Body of pancreas (tissue), 4 donors: ENCODE results near the gene DMBT1. TPM values are rescaled to one million over a fixed set of nuclear protein-coding genes. Genes with fewer than 3 reads are reported as not detected.

ENCODE experiments used
- ATAC-seq: fragments of 150-250 bp; one replicate; pipeline ENCODE4 v1.9.1; 2016
- DNase-seq, 4 donors: peaks; one replicate each; pipeline ENCODE4 v3.0.0-alpha.2; 2019
- H3K27ac ChIP-seq, 4 donors: fragments of 200-600 bp; sonication (generic); 1 replicate in 3 of 4; 2 replicates in 1 of 4; pipeline versions ENCODE4 v1.5.1 to v1.6.1; 2016 to 2019; ENCODE audit warnings: mild to moderate bottlenecking in 1 of 4, mixed read lengths in 1 of 4, moderate library complexity in 1 of 4
- H3K27me3 ChIP-seq, 2 donors: fragments of 200-600 bp; sonication (generic); one replicate each; pipeline ENCODE4 v1.6.0; 2016; ENCODE audit warnings: mild to moderate bottlenecking in 1 of 2
- H3K36me3 ChIP-seq, 2 donors: fragments of 200-600 bp; sonication (generic); replicated peaks in 1 of 2; 2 replicates each; pipeline ENCODE4 v1.5.1; 2016; ENCODE audit warnings: low read depth in 2 of 2; ENCODE audit not compliant: insufficient read depth in 1 of 2
- H3K4me1 ChIP-seq: fragments of 200-600 bp; sonication (generic); one replicate; pipeline ENCODE4 v1.6.0; 2016
- H3K4me3 ChIP-seq, 2 donors: fragments of 200-600 bp; sonication (generic); 1 replicate in 1 of 2; 2 replicates in 1 of 2; pipeline ENCODE4 v1.5.1; 2016 to 2019
- H3K9me3 ChIP-seq, 3 donors: fragments of 200-600 bp; sonication (generic); 1 replicate in 2 of 3; 2 replicates in 1 of 3; pipeline ENCODE4 v1.5.1; 2016
- CTCF ChIP-seq, 7 experiments: fragments of 450-650 bp in 4 of 7; fragments of 200-600 bp in 3 of 7; sonication (generic) in 3 of 7; IDR thresholded peaks; one replicate each; pipeline ENCODE4 v1.5.1; 2016 to 2019; ENCODE audit warnings: antibody characterized with exemption in 7 of 7
- POLR2A ChIP-seq, 3 donors: fragments of 450-650 bp; IDR thresholded peaks; one replicate each; pipeline ENCODE4 v1.6.1; 2016; ENCODE audit warnings: antibody characterized with exemption in 3 of 3, mild to moderate bottlenecking in 2 of 3
- WGBS, 2 donors: methylation state at CpG; one replicate each; pipeline ENCODE4 v1.1.5; 2017; 5-methylcytosine and 5-hydroxymethylcytosine counted together
- intact Hi-C: fragments of 100-400 bp; cut with DNase I; formaldehyde crosslinking; loops from one replicate; pipeline ENCODE4 v1.15.1; 2023
- total RNA-seq, 2 donors: library from RNA; depleted of rRNA; stranded (reverse); fragments of >200 nt; gene quantifications; one replicate each; pipeline ENCODE4 v1.1.0, GENCODE V29; 2016

The DMBT1 gene
- total RNA-seq, 2 donors from 2014 or later: 0.26 to 0.33 TPM

GRCh38 chr10:122532601-122533296 is 27.8 kb upstream of the DMBT1 start:
- TF ChIP-seq CTCF (IDR thresholded peaks at IDR 0.05) (no peak), POLR2A (IDR thresholded peaks at IDR 0.05) (no peak)
- no peak overlapping the region for H3K27ac ChIP-seq

DNA sequence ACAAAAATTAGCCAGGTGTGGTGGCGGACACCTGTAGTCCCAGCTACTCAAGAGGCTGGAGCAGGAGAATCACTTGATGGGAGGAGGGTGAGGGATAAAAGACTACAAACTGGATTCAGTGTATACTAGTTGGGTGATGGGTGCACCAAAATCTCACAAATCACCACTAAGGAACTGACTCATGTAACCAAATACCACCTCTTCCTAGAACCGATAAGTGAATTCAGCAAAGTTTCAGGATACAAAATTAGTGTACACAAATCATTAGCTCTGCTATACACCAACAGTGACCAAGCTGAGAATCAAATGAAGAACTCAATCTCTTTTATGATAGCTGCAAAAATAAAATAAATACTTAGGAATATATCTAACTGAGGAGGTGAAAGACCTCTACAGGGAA is 23.0 kb upstream of the DMBT1 start:
- DNase-seq: no peak
- 95 to 97% methylated on average over 2 of the region's 2 CpGs for WGBS, 2 donors
- no peak overlapping the region for H3K27ac ChIP-seq
- H3K27me3 ChIP-seq: no peaks in the 10 kb centered on the region
- intact Hi-C loops: no loop called here
- H3K4me3 ChIP-seq: no peak overlapping the region
- TF ChIP-seq CTCF (IDR thresholded peaks at IDR 0.05): no peak
- no peak for TF ChIP-seq POLR2A (IDR thresholded peaks at IDR 0.05)
- peaks cover 8% of the 10 kb centered on the region for H3K4me1 ChIP-seq
- no peaks in the 10 kb centered on the region for H3K9me3 ChIP-seq
- H3K36me3 ChIP-seq: no peaks in the 10 kb centered on the region
- no peak for ATAC-seq

More at GRCh38 chr10:122532601-122533296, 27.8 kb upstream of the DMBT1 start:
- Histone ChIP-seq H3K36me3 (no peaks in the 10 kb centered on the region), H3K4me3 (no peak overlapping the region), H3K9me3 (no peaks in the 10 kb centered on the region), H3K27me3 (no peaks in the 10 kb centered on the region), H3K4me1 (peaks cover 5% of the 10 kb centered on the region)
- DNase-seq (no peak), ATAC-seq (no peak)
- 74 to 75% methylated on average over 6 of the region's 6 CpGs for WGBS, 2 donors
- intact Hi-C loops: no loop called here

GRCh38 chr10:122541541-122542002 is 19.0 kb upstream of the DMBT1 start:
- Histone ChIP-seq H3K9me3 (no peaks in the 10 kb centered on the region), H3K4me1 (peaks cover 8% of the 10 kb centered on the region), H3K4me3 (no peak overlapping the region), H3K36me3 (no peaks in the 10 kb centered on the region), H3K27me3 (no peaks in the 10 kb centered on the region), H3K27ac (peak overlapping the region in 2 of 4 donors; percentile 53 to 57)
- 17 to 21% methylated on average over 4 of the region's 4 CpGs for WGBS, 2 donors
- TF ChIP-seq CTCF (IDR thresholded peaks at IDR 0.05): no peak
- no peak for TF ChIP-seq POLR2A (IDR thresholded peaks at IDR 0.05)
- intact Hi-C loops: no loop called here
- DNase-seq: peak in 1 of 4 donors; percentile 23
- ATAC-seq: peak; percentile 81

GRCh38 chr10:122543676-122544445 is 16.7 kb upstream of the DMBT1 start:
- DNase-seq: no peak
- Histone ChIP-seq H3K9me3 (no peaks in the 10 kb centered on the region), H3K27me3 (no peaks in the 10 kb centered on the region), H3K36me3 (no peaks in the 10 kb centered on the region), H3K27ac (no peak overlapping the region), H3K4me1 (peaks cover 8% of the 10 kb centered on the region), H3K4me3 (no peak overlapping the region)
- TF ChIP-seq CTCF (IDR thresholded peaks at IDR 0.05) (no peak), POLR2A (IDR thresholded peaks at IDR 0.05) (no peak)
- ATAC-seq: no peak
- 83 to 85% methylated on average over 10 of the region's 10 CpGs for WGBS, 2 donors
- intact Hi-C loops: no loop called here
